ENCODE measurements around the gene PCDHGC3. TPM values are rescaled to one million over a fixed set of nuclear protein-coding genes. Genes with fewer than 3 reads are reported as not detected.

PCDHGC3 gene
- total RNA-seq, 1 experiment from 2014 or later: 29.1 TPM

DNA sequence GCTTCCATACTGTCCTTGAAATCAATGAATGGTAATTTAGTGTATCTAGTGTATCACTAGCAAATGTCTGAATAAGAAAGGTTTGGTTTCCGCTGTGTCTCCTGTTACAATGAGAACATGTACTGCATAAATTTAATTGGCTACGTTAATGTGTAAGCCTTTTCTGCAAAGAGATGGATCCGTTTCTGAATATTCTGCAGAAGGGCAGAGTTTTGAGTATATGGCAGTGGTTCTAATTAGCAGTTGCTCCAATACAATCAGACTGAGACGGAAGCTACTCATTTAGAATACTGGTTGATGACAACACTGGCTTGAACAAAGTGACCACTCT lies 8.5 kb downstream of the PCDHGC3 start:
- H3K4me1 Mint-ChIP-seq: peaks cover 63% of the 10 kb centered on the region
- H3K27me3 Mint-ChIP-seq (ENCODE audit: low read depth): peaks cover 28% of the 10 kb centered on the region
- peak overlapping the region; percentile 90 for H3K27ac Mint-ChIP-seq
- H3K9me3 Mint-ChIP-seq: no peaks in the 10 kb centered on the region
- H3K36me3 Mint-ChIP-seq: peaks cover 9% of the 10 kb centered on the region
- ATAC-seq (no peak), DNase-seq (ENCODE audit: low spot score) (no peak)
- H3K4me3 Mint-ChIP-seq: peak overlapping the region; percentile 71
- TF ChIP-seq, protein P1, sequence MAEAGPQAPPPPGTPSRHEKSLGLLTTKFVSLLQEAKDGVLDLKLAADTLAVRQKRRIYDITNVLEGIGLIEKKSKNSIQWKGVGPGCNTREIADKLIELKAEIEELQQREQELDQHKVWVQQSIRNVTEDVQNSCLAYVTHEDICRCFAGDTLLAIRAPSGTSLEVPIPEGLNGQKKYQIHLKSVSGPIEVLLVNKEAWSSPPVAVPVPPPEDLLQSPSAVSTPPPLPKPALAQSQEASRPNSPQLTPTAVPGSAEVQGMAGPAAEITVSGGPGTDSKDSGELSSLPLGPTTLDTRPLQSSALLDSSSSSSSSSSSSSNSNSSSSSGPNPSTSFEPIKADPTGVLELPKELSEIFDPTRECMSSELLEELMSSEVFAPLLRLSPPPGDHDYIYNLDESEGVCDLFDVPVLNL (CRISPR knock-in tag; IDR thresholded peaks at IDR 0.05; ENCODE audit: borderline replicate concordance, low read depth): no peak
- no peak for TF ChIP-seq TEAD4 (CRISPR knock-in tag; IDR thresholded peaks at IDR 0.05)
- no peak for TF ChIP-seq SOX15 (CRISPR knock-in tag; IDR thresholded peaks at IDR 0.05)
- no peak for TF ChIP-seq ELF4 (CRISPR knock-in tag; IDR thresholded peaks at IDR 0.05; ENCODE audit: low read depth)
- TF ChIP-seq CREB1 (CRISPR knock-in tag; IDR thresholded peaks at IDR 0.05): no peak
- TF ChIP-seq ZNF423 (CRISPR knock-in tag; IDR thresholded peaks at IDR 0.05): no peak
- TF ChIP-seq, protein P2, sequence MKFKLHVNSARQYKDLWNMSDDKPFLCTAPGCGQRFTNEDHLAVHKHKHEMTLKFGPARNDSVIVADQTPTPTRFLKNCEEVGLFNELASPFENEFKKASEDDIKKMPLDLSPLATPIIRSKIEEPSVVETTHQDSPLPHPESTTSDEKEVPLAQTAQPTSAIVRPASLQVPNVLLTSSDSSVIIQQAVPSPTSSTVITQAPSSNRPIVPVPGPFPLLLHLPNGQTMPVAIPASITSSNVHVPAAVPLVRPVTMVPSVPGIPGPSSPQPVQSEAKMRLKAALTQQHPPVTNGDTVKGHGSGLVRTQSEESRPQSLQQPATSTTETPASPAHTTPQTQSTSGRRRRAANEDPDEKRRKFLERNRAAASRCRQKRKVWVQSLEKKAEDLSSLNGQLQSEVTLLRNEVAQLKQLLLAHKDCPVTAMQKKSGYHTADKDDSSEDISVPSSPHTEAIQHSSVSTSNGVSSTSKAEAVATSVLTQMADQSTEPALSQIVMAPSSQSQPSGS (CRISPR knock-in tag; IDR thresholded peaks at IDR 0.05; ENCODE audit: borderline replicate concordance, low read depth): no peak
- POLR2A ChIA-PET: interaction anchor here (0.8 to 2.8 kb wide), 4 partner anchors 9 to 40 kb away, joined by 3 to 17 read pairs (median 3); no protein-coding TSS in a partner anchor
- CTCF ChIA-PET: interaction anchor here (1.0 to 4.6 kb wide), 18 partner anchors 8 to 390 kb away, joined by 3 to 42 read pairs (median 6); partner anchors contain the start of genes PCDHB16, PCDHB2, PCDHGA10 and PCDHGA11

DNA sequence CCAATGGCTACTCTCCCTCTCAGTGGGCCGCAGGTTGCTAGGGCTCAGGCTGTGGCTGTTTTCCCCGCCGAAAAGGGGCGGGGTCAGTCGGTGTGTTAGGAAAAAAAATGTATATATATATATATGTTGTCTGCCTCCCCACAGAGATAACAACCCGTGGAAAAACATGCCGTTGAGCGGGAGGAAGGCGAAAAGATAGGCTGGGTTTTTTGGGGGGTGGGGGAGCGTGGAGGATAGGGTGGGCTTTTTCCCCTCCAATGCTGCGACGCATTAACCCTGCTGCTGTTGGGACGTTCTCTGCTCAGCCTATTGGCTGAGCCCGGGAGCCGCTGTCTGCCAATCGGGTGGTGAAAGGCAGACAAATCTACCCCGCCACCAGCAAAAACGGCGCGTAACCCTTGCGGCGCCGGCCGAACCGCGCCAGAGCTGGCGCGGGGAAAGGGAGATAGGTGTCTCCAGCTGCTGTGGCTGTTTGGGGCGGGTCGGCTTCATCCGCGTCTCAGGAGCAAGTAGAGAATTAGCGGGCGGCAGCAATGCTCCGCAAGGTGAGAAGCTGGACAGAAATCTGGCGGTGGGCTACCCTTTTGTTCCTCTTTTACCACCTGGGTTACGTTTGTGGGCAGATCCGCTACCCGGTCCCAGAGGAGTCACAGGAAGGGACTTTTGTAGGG lies 9.0 kb downstream of the PCDHGC3 start, which contains the start of gene PCDHGC4:
Gene PCDHGC4, plus strand, starts transcription at position 390 of the 671 bp plus-strand sequence. Its CDS starts 144 bp downstream, at position 534.
- Mint-ChIP-seq H3K9me3 (no peaks in the 10 kb centered on the region), H3K27ac (peak within 1 kb of the TSS; percentile 90), H3K4me1 (peaks cover 60% of the 10 kb centered on the region), H3K4me3 (peak within 1 kb of the TSS; percentile 71), H3K36me3 (peaks cover 9% of the 10 kb centered on the region), H3K27me3 (ENCODE audit: low read depth) (peaks cover 33% of the 10 kb centered on the region)
- ATAC-seq: peak; percentile 89
- CTCF ChIA-PET: interaction anchor here (0.5 to 4.6 kb wide), 22 partner anchors 9 to 390 kb away, joined by 3 to 42 read pairs (median 6); partner anchors contain the start of genes PCDHB14, PCDHB15, PCDHB16 and PCDHB2
- peak; percentile 84 for DNase-seq (ENCODE audit: low spot score)
- POLR2A ChIA-PET: interaction anchor here (0.8 to 2.8 kb wide), 5 partner anchors 8 to 71 kb away, joined by 3 to 17 read pairs (median 4); partner anchors contain the start of gene PCDHGA10
- TF ChIP-seq, protein P3, sequence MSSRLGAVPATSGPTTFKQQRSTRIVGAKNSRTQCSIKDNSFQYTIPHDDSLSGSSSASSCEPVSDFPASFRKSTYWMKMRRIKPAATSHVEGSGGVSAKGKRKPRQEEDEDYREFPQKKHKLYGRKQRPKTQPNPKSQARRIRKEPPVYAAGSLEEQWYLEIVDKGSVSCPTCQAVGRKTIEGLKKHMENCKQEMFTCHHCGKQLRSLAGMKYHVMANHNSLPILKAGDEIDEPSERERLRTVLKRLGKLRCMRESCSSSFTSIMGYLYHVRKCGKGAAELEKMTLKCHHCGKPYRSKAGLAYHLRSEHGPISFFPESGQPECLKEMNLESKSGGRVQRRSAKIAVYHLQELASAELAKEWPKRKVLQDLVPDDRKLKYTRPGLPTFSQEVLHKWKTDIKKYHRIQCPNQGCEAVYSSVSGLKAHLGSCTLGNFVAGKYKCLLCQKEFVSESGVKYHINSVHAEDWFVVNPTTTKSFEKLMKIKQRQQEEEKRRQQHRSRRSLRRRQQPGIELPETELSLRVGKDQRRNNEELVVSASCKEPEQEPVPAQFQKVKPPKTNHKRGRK (CRISPR knock-in tag; IDR thresholded peaks at IDR 0.05; ENCODE audit: borderline replicate concordance): no peak
- TF ChIP-seq, protein P4, sequence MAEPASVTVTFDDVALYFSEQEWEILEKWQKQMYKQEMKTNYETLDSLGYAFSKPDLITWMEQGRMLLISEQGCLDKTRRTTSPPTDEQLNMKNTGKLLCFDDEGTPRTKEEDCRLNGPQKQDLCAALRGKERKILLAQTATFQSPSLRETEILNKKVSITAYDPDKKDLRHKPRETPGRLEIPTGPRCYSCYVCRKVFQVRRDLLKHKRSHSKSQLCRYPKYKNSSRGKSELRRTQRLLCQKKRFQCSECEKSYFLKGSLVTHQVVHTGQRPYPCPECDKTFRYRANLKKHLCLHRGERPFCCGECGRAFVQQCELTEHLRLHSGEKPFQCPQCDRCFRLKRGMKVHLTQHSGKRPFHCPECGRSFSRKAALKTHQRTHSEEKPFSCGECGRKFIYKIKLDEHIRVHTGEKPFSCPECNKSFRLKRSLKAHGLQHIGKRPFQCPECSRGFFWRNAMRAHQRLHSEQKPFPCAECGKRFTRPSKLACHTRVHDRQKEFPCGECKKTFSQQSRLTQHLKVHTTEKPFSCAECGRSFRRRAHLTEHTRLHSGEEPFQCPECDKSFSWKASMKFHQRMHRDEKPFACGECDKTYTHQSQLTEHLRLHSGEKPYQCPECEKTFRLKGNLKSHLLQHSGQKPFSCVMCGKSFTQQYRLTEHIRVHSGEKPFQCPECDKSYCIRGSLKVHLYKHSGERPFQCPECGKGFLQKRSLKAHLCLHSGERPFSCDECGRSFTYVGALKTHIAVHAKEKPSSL (CRISPR knock-in tag; conservative IDR thresholded peaks at IDR 0.05): no peak
- TF ChIP-seq ZNF138 (CRISPR knock-in tag; conservative IDR thresholded peaks at IDR 0.05): no peak
- 0 out of 2 replicates have a peak, but pooled peaks have one; percentile 5 for TF ChIP-seq CREM (CRISPR knock-in tag; IDR thresholded peaks at IDR 0.05)
- TF ChIP-seq TEAD1 (CRISPR knock-in tag; IDR thresholded peaks at IDR 0.05): no peak
- TF ChIP-seq, protein P5, sequence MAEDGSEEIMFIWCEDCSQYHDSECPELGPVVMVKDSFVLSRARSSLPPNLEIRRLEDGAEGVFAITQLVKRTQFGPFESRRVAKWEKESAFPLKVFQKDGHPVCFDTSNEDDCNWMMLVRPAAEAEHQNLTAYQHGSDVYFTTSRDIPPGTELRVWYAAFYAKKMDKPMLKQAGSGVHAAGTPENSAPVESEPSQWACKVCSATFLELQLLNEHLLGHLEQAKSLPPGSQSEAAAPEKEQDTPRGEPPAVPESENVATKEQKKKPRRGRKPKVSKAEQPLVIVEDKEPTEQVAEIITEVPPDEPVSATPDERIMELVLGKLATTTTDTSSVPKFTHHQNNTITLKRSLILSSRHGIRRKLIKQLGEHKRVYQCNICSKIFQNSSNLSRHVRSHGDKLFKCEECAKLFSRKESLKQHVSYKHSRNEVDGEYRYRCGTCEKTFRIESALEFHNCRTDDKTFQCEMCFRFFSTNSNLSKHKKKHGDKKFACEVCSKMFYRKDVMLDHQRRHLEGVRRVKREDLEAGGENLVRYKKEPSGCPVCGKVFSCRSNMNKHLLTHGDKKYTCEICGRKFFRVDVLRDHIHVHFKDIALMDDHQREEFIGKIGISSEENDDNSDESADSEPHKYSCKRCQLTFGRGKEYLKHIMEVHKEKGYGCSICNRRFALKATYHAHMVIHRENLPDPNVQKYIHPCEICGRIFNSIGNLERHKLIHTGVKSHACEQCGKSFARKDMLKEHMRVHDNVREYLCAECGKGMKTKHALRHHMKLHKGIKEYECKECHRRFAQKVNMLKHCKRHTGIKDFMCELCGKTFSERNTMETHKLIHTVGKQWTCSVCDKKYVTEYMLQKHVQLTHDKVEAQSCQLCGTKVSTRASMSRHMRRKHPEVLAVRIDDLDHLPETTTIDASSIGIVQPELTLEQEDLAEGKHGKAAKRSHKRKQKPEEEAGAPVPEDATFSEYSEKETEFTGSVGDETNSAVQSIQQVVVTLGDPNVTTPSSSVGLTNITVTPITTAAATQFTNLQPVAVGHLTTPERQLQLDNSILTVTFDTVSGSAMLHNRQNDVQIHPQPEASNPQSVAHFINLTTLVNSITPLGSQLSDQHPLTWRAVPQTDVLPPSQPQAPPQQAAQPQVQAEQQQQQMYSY (CRISPR knock-in tag; IDR thresholded peaks at IDR 0.05): no peak
- TF ChIP-seq FOXP1 (CRISPR knock-in tag; IDR thresholded peaks at IDR 0.05; ENCODE audit: borderline replicate concordance): no peak
- TF ChIP-seq, protein P6, sequence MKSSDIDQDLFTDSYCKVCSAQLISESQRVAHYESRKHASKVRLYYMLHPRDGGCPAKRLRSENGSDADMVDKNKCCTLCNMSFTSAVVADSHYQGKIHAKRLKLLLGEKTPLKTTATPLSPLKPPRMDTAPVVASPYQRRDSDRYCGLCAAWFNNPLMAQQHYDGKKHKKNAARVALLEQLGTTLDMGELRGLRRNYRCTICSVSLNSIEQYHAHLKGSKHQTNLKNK (CRISPR knock-in tag; IDR thresholded peaks at IDR 0.05): no peak
- TF ChIP-seq, protein P7, sequence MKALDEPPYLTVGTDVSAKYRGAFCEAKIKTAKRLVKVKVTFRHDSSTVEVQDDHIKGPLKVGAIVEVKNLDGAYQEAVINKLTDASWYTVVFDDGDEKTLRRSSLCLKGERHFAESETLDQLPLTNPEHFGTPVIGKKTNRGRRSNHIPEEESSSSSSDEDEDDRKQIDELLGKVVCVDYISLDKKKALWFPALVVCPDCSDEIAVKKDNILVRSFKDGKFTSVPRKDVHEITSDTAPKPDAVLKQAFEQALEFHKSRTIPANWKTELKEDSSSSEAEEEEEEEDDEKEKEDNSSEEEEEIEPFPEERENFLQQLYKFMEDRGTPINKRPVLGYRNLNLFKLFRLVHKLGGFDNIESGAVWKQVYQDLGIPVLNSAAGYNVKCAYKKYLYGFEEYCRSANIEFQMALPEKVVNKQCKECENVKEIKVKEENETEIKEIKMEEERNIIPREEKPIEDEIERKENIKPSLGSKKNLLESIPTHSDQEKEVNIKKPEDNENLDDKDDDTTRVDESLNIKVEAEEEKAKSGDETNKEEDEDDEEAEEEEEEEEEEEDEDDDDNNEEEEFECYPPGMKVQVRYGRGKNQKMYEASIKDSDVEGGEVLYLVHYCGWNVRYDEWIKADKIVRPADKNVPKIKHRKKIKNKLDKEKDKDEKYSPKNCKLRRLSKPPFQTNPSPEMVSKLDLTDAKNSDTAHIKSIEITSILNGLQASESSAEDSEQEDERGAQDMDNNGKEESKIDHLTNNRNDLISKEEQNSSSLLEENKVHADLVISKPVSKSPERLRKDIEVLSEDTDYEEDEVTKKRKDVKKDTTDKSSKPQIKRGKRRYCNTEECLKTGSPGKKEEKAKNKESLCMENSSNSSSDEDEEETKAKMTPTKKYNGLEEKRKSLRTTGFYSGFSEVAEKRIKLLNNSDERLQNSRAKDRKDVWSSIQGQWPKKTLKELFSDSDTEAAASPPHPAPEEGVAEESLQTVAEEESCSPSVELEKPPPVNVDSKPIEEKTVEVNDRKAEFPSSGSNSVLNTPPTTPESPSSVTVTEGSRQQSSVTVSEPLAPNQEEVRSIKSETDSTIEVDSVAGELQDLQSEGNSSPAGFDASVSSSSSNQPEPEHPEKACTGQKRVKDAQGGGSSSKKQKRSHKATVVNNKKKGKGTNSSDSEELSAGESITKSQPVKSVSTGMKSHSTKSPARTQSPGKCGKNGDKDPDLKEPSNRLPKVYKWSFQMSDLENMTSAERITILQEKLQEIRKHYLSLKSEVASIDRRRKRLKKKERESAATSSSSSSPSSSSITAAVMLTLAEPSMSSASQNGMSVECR (CRISPR knock-in tag; IDR thresholded peaks at IDR 0.05; ENCODE audit: borderline replicate concordance): 0 out of 2 replicates have a peak, but pooled peaks have one; percentile 15
- no peak for TF ChIP-seq MYBL2 (CRISPR knock-in tag; IDR thresholded peaks at IDR 0.05)
- no peak for TF ChIP-seq ZNF671 (CRISPR knock-in tag; IDR thresholded peaks at IDR 0.05)

All from WTC11 (cell line).